ENCODE measurements around the gene MYOM1.
"Not testable (repeated sequence)": the region's sequence is repeated elsewhere in the genome, so short reads cannot be mapped to it uniquely, and the experiment has no call there.

The MYOM1 gene

DNA sequence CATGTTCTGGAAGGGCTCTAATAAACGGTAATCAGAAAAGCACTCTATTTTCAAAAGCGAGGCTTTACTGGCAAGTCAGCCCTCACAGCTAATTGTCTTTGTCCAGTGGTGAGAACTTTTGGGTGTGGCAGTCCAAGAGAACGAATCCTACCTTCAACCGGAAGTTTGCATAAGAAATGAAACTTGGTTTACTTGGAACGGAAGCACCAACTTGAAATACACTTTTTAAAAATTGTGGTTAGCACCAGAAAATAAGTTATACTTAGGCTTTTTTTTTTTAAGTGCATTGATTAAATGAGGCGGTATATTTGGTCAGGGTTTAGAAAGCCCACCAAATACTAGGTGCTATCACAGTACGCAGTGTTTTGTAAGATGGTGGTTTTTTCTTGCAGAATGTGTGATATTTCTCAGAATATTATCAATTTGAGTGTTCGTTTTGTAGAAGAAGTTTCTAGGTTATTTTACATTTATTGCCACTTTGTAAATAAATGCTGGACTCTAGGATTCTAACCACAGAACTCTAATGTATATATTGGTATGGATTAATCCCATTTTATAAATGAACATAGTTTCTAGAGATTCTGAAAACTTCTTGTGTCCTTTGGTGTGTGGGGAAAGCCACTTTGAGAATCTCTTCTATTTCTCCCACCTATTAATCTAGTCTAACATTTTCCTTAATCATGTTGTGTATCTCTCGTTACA, 29.0 kb upstream of the MYOM1 start:
- peak; percentile 50 for DNase-seq

- peak; percentile 50 for DNase-seq
These were observed 28.4 kb upstream of the MYOM1 start for GRCh38 chr18:3248062-3248657.

- DNase-seq: peak; percentile 96
These were observed 27.7 kb upstream of the MYOM1 start, which contains the start of gene MYL12A for GRCh38 chr18:3247240-3248061. Gene MYL12A, plus strand, starts transcription at chr18:3247801. Its CDS starts 5,447 bp downstream, at chr18:3253248.

- no peak for DNase-seq
These were observed 27.0 kb upstream of the MYOM1 start for GRCh38 chr18:3246635-3247239.

- DNase-seq: peak; percentile 88
These were observed 26.3 kb upstream of the MYOM1 start for GRCh38 chr18:3245853-3246634.

DNA sequence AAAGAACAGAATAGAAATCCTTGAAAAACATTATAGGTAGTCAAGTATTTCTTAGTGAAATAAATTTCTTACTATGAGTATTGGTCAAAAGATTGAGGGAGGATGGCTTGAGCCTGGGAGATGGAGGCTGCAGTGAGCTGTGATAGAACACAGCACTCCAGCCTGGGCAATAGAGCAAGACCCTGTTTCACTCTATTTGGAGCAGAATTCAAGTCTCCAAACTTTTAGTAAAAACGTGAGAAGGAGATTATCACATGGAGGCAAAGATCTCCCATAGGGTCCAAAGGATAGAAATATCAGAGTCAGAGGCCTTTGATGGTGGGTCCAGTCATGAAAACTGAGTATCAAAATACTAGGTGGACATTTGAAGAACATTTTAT, 25.4 kb upstream of the MYOM1 start:
- no peak for DNase-seq

DNA sequence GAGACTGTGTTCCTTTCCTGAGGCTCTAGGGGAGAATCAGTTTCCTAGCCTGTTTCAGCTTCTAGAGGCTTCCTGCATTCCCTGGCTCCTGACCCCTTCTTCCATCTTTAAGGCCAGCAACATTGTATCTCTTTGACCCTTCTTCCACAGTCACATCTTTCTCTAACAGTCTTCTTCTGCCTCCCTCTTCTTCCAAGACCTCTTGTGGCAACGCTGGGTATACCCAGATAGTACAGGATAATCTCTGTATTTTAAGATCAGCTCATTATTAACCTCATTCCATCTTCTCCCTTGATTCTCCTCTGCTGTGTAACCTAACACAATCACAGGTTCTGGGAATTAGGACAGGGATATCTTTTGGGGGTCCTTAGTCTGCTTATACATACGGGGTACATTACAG, 19.0 kb upstream of the MYOM1 start:
- no peak for DNase-seq

DNA sequence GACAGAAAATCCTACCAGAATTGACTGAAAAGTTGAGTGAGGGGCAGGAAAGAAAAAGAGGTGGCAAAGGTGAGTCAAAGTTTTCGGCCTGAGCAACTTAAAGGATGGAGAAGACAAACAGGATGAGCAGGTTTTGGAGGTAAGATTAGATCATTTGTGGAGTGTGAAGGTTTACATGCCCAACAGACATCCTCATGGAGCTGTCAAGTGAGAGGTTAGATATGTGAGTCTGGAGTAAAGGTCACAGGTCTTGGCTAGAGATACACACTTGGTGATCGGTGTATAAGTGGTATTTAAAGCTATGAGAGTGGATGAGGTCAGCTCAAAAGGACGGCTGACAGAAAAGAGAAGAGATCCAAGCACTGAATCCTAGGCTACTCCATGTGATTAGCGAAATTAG, 16.7 kb upstream of the MYOM1 start:
- DNase-seq: no peak

DNA sequence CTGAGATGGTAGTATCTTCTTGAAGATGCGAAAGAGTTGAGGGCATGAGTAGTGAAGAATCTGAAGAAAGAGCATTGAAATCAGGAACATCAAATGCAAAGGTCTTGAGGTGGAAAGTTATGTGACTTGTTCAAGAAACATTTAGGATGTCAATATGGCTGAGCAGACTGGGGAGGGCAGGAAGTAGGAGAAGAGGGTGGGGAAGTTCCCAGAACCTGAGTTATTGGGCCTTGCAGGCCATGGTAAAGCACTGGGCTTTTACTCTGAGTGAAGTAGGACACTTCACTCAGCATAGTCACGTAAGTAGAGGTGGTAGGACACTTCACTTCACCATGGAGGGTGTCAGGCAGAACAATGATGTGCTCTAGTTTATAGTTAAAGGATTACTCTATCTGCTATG, 16.1 kb upstream of the MYOM1 start:
- DNase-seq: no peak

DNA sequence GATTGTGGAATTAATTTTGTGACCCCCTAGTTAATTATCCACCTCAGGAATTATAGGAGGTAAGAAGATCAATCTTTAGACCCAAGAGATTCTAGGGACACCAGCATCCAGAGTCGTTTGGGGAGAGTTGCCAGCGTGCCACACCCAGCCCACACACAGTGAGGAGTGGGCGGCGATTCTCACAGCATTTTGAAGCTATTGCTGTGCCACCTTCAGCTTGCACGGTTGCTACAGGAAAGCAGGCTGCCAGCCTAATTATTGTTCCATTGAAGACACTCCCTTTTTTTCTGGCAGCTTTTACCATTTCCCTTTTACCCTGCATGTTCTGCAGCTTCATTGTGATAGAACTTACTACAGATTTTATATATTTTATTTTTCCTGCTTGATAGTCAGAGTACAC, 14.7 kb upstream of the MYOM1 start:
- no peak for DNase-seq

GRCh38 chr18:3233433-3234168, 13.8 kb upstream of the MYOM1 start:
- no peak for DNase-seq

DNA sequence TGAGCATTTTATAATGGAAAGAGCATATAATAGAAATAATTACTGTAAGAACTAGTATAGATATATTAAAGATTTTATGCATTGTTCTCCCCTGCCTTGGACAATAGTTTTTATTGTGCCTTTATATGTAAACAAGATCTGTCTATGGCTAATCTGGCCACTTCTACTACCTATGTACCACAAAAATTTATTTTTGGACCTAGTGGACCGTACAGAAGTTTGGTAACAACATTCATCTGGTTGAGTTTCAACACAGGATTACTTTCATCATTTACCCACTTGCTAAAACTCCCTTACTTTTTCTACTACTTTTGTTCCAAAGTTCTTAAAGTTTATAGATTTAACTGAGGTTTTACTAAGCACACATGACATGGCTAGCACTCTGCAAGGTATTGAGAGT, 13.2 kb upstream of the MYOM1 start:
- no peak for DNase-seq

GRCh38 chr18:3230401-3231334, 10.9 kb upstream of the MYOM1 start:
- no peak for DNase-seq

GRCh38 chr18:3226048-3226447, 6.3 kb upstream of the MYOM1 start:
- DNase-seq: no peak

- DNase-seq: no peak
These were observed 5.8 kb upstream of the MYOM1 start for GRCh38 chr18:3225588-3225987.

- no peak for DNase-seq
These were observed 4.5 kb upstream of the MYOM1 start for GRCh38 chr18:3224223-3224622.

GRCh38 chr18:3223356-3223755, 3.6 kb upstream of the MYOM1 start:
- no peak for DNase-seq

DNA sequence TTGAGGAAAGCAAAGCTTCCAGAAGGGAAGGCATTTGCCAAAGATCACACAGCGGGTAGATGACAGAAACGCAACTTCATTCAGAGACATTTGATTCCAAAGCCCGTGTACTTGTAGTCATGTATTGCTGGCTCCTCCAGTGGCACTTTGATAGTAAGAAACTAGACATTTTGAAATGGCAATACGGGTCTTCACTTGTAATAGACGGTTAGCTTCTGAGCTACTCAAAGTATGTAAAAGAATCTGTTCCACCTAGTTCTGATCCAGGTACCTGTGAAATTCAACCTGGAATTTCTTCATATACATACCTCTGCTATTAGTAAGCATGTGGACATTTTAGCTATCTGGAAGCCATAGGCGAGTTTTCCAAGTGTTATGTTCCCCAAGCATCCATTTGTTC, 1.7 kb upstream of the MYOM1 start:
- DNase-seq: no peak

DNA sequence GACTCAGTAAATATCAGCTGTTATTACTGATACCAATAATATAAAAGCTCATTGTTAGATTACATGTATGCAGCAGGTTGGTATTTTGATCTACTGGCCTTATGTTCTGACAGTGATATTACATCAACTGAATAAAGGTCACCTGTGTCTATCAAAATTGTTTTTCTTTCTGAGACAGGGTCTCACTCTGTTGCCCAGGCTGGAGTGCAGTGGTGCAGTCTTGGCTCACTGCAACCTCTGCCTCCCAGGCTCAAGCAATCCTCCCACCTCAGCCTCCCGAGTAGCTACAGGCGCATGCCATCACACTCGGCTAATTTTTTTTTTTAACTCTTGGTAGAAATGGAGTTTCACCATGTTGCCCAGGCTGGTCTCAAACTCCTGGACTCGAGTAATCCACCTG, 1.1 kb upstream of the MYOM1 start:
- DNase-seq: not testable (repeated sequence)

GRCh38 chr18:3219241-3219630, 532 bp downstream of the MYOM1 start:
- DNase-seq: no peak

- no peak for DNase-seq
These were observed 949 bp downstream of the MYOM1 start for GRCh38 chr18:3218819-3219218.
